Posterior vena cava (tissue), 2 donors: ENCODE data around the gene INVS. TPM values are rescaled to one million over a fixed set of nuclear protein-coding genes. Genes with fewer than 3 reads are reported as not detected.

Experiments
- DNase-seq: peaks from one replicate; pipeline ENCODE4 v3.0.0-alpha.2; 2020; ENCODE audit warnings: low spot score
- intact Hi-C, 2 donors: fragments of 100-400 bp; cut with DNase I; formaldehyde crosslinking; loops; one replicate each; pipeline versions ENCODE4 v1.14.1 to v1.14.2; 2022 to 2023
- total RNA-seq, 2 donors: library from RNA; stranded (reverse); fragmentation: NEBNext Ultra II Directional; extraction: Animal tissue kit (Norgen Biotek cat#: 25700); gene quantifications; one replicate each; pipeline ENCODE4 v1.2.1, GENCODE V29; 2021
- donor health status: DM: yes; HTN: yes; CAD: no.
- donor health status: DM: yes; HTN: yes; CAD: no.

The INVS gene
- total RNA-seq, 2 donors from 2014 or later: 19.5 to 19.7 TPM

GRCh38 chr9:100170085-100170484, 71.0 kb downstream of the INVS start:
- DNase-seq: no peak
- intact Hi-C loops: no loop called here

GRCh38 chr9:100170556-100170955, 71.5 kb downstream of the INVS start:
- intact Hi-C loops: no loop called here
- DNase-seq: no peak

DNA sequence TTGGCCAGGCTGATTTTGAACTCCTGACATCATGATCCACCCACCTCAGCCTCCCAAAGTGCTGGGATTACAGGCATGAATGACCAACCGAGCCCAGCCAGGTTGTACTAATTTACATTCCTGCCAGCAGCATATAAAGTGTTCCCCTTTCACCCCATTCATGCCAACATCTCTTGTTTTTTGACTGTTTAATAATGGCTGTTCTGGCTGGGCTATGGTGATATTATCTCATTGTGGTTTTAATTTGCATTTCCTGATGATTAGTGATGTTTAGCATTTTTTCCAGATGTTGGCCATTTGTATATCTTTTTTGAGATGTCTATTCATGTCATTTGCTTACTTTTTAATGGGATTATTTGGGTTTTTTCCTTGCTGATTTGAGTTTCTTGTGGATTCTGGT, 87.3 kb downstream of the INVS start:
- intact Hi-C loops: no loop called here

DNA sequence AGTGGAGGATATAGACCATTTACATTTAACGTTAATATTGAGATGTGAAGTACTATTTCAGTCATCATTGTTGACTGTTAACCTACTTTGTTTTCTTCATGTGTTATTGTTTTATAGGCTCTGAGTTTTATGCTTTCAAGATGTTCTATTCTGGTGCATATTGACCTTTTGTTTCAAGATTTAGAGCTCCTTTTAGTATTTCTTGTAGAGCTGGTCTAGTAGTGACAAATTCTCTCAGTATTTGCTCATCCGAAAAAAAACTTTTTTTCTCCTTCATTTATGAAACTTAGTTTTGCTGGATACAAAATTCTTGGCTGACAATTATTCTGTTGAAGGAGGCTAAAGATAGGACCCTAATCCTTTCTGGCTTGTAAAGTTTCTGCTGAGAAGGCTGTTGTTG, 91.3 kb downstream of the INVS start:
- DNase-seq: no peak
- intact Hi-C loops: no loop called here

More for the DNA sequence above, 87.3 kb downstream of the INVS start:
- no peak for DNase-seq

GRCh38 chr9:100191264-100191663, 92.2 kb downstream of the INVS start:
- intact Hi-C loops: no loop called here
- DNase-seq: no peak

DNA sequence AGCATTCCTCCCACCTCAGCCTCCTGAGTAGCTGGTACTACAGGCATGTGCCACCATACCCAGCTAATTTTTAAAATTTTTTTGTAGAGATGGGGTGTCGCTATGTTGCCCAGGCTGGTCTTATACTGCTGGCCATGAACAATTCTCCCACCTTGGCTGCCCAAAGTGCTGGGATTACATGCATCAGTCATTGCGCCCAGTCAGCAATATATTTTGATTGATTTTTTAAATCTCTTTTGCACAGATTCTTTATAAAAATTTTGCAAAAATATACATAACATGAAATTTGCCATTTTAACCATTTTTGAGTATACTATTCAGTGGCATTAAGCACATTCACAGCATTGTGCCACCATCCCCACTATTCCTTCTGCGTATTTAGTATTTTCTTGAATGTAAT, 94.0 kb downstream of the INVS start:
- intact Hi-C loops: no loop called here
- no peak for DNase-seq

DNA sequence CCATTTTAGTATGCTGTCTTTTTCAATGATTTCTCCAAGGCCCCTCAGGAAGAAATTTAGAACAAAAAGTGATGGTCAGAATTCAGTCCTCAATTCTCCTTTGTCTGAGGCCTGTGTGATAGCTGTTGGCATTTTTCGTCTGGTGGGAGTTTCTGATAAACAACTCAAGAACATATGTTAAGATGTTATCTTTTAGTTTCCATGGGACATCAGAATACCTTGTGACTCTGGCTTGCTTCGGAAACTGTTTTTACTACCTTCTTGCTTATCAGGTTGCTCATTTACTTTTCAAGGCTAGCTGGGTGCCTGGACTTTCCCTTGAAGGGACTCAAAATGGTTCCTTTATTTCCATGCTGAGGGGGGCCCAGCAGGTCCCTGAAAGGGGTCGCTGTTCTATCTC, 97.2 kb downstream of the INVS start:
- intact Hi-C loops: no loop called here

GRCh38 chr9:100196828-100197227, 97.8 kb downstream of the INVS start:
- intact Hi-C loops: no loop called here
- no peak for DNase-seq

More for the DNA sequence above, 97.2 kb downstream of the INVS start:
- DNase-seq: no peak

GRCh38 chr9:100197553-100197952, 98.5 kb downstream of the INVS start:
- no peak for DNase-seq
- intact Hi-C loops: no loop called here

- intact Hi-C loops: no loop called here
- DNase-seq: no peak
These were observed 103.8 kb downstream of the INVS start for GRCh38 chr9:100202806-100203205.

DNA sequence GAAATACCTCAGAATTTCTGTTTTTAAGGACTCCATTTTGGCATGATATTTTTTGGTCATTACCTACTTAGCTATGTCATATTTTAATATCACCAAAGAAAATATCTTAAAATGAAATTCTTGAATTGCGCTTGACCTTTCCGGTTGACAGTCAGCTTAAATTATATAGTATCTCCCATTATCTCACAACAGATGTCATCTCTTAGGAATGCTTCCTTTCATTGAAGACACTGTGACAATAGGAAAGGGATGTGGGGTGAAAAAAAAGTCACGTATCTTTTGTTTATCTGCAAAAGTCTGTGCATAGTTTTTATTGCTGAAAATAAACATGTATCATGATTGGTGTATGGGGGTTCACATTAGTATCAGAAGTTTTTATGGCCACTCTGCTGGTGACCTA, 105.8 kb downstream of the INVS start:
- no peak for DNase-seq
- intact Hi-C loops: no loop called here

GRCh38 chr9:100206899-100207298, 107.9 kb downstream of the INVS start:
- intact Hi-C loops: no loop called here
- DNase-seq: no peak

DNA sequence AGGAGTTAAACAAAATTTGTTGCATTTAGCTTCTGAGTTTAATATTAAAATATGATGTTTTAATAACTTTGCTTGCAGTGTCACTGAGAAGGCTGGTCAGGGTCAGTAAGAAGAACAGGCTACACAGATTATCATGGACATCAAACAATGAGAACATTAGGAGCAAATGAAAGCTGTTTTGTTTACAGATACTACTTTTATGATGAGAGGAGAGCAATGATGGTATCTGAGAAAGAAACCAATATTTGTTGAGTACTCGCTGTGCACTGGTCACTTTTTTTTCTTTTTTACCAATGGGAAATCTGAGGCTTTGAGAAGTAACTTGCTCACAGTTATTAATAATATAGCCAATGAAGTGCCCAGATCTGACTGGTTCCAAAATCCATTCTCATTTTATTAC, 109.6 kb downstream of the INVS start:
- intact Hi-C loops: no loop called here
- no peak for DNase-seq

DNA sequence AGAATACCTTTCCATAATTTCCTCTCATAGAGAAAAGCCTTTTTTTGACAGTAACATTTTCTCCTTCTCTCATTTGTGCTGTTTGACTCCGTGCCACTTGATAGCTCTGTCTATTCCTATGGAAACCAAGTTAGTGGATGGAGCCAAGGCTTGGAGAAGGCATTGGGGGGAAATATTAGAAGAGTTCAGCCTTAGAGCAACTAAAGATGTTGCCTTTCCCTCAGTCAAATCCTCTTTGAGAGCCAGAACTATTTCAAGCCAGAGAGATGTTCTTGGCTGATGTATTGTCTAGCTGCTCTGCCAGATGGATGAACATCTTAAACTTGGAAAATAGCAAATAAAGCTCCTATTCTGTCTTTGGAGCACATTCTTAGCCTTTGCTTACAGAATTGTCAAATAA, 112.4 kb downstream of the INVS start:
- intact Hi-C loops: loop anchor here in 1 of 2 donors (5.0 kb wide), 1 partner anchor 184 kb away; no protein-coding TSS in a partner anchor
- no peak for DNase-seq

DNA sequence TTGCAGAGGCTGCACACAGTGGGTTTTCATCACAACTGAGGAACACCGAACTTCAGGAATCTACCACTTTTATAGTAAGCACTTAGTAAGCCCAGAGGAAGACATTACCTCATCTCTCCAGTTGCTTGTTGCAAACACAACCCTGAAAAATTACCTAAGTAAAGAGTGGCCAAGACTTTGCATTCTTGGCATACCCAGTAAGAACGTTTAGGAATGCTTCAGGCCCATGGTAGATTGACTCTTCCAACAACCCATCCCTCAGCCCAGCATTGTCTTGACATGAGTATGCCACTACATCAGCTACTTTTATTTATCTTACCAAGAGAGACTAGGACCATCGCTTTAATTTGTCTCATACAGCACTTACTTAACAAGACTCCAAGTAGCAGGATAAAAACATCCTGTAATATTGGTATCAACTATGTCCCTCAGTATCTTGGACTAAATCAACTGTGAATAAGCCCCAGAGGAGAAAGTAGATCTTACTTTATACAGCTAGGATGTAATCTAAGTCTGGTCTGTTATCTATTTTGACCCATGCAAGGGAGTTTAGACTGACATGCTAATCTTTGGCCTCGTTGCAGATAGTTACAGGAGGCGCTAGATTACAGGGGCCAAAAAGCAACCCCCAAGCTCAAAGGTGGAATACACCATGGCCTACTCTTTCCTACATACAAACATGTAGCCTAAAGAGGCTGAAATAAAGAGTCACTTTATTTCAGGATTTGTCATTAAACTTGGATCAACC, 114.9 kb downstream of the INVS start:
- DNase-seq: no peak
- intact Hi-C loops: loop anchor here in 1 of 2 donors (5.0 kb wide), 1 partner anchor 187 kb away; no protein-coding TSS in a partner anchor

DNA sequence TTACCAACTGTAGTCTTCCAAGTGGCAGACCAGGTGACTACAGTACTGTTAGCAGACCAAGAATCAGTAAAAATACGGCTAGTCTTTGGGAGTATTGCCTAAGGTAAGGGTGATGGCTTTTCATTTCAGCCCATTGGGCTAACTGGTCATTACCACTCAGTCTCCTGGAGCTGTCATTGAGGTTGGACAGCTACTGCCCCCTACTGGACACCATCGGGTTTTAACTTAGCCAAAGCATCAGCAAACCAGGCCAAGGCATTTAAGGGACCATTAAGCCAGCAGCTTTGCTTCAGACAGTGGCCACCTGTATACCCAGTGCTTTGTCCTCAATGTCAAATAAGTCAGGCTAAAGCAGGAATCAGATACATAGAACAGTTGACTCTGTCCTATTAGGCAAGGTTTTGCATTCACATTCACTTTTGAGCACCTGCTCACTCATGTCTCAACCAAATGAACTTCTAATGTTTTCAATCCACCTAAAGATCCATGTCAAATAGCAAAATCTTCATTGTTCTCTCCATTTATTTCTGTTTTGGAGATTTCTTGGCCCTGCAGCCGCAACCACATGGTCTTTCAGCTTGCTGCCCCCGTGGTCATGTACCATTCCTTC, 117.2 kb downstream of the INVS start:
- no peak for DNase-seq
- intact Hi-C loops: no loop called here

GRCh38 chr9:100217536-100217935, 118.5 kb downstream of the INVS start:
- no peak for DNase-seq
- intact Hi-C loops: no loop called here

DNA sequence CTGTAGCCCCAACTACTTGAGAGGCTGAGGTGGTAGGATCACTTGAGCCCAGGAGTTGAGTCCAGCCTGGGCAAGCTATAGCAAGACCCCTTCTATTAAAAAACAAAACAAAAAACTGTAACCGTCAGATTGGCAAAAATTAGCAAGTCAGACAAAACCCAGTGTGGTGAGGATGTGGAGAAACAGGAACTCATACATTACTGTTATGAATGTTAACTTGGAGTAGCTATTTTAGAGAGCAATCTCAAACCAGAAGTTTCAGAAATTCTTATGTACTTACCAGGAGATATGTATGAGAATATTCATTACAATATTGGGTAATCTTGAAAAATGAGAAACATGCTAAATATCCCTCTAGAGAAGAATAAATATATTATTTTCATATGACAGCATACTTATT, 120.3 kb downstream of the INVS start:
- DNase-seq: no peak
- intact Hi-C loops: no loop called here

DNA sequence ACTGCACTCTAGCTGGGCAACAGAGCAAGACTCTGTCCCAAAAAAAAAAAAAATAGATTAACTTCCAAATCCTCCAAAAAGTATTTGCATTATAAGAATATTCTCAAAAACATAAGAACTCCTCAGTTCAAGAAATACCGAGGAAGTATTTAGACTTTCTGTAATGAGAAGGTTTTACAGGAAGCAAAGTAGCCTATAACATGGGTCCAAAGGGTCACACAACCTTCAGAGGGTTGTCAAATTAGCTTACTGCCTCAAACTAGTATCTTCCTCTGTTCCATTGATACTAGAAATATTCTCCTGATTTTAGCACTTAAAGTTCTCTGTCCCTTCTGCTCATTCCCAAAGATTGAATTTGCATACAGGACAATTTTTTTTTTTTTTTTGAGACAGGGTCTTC, 121.9 kb downstream of the INVS start:
- intact Hi-C loops: loop anchor here in 1 of 2 donors (10.0 kb wide), 1 partner anchor 956 kb away; no protein-coding TSS in a partner anchor
- DNase-seq: no peak

DNA sequence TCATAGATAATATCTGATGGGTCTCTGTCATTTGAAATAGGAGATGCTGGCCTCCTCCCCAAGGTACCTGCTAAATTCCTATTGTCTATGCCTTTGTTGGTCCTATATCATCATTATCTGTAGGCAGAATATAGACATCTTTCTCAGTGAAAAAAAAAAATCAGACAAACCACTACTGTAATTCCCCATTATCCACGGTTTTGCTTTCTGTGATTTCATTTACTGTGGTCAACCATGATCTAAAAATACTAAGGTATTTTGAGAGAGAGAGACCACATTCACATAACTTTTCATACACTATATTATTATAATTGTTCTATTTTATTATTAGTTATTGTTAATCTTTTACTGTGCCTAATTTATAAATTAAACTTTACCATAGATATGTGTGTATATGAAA, 122.5 kb downstream of the INVS start:
- intact Hi-C loops: loop anchor here in 1 of 2 donors (10.0 kb wide), 1 partner anchor 957 kb away; no protein-coding TSS in a partner anchor
- no peak for DNase-seq

GRCh38 chr9:100222674-100223073, 123.6 kb downstream of the INVS start:
- DNase-seq: no peak
- intact Hi-C loops: loop anchor here in 1 of 2 donors (10.0 kb wide), 1 partner anchor 958 kb away; no protein-coding TSS in a partner anchor
